ENCODE results near the gene NOC2L. TPM values are rescaled to one million over a fixed set of nuclear protein-coding genes. Genes with fewer than 3 reads are reported as not detected.

Gene NOC2L
- total RNA-seq, 4 donors from 2014 or later = 47.4 to 115 (median 74.2) TPM

GRCh38 chr1:918843-919242 lies 40.2 kb downstream of the NOC2L start:
- Histone ChIP-seq H3K4me3 (no peak overlapping the region), H3K36me3 (no peaks in the 10 kb centered on the region), H3K27me3 (peaks cover 0 to 49% (median 12%) of the 10 kb centered on the region in 3 donors), H3K9me3 (no peaks in the 10 kb centered on the region), H3K4me1 (peaks cover 11 to 18% of the 10 kb centered on the region in 2 donors), H3K27ac (no peak overlapping the region)
- in situ Hi-C loops (cut with MboI; ENCODE audit: low sequenced_read_pairs in 4 of 4) (no loop called here), intact Hi-C loops (cut with DNase I; ENCODE audit: low total_unique reads) (no loop called here)
- no peak for DNase-seq
- no peak for TF ChIP-seq POLR2A (IDR thresholded peaks at IDR 0.05)
- TF ChIP-seq, protein P1, sequence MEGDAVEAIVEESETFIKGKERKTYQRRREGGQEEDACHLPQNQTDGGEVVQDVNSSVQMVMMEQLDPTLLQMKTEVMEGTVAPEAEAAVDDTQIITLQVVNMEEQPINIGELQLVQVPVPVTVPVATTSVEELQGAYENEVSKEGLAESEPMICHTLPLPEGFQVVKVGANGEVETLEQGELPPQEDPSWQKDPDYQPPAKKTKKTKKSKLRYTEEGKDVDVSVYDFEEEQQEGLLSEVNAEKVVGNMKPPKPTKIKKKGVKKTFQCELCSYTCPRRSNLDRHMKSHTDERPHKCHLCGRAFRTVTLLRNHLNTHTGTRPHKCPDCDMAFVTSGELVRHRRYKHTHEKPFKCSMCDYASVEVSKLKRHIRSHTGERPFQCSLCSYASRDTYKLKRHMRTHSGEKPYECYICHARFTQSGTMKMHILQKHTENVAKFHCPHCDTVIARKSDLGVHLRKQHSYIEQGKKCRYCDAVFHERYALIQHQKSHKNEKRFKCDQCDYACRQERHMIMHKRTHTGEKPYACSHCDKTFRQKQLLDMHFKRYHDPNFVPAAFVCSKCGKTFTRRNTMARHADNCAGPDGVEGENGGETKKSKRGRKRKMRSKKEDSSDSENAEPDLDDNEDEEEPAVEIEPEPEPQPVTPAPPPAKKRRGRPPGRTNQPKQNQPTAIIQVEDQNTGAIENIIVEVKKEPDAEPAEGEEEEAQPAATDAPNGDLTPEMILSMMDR (IDR thresholded peaks at IDR 0.05 in 4 of 5, conservative IDR thresholded peaks at IDR 0.05 in 1 of 5) = no peak
- ATAC-seq = no peak

GRCh38 chr1:918353-918752 lies 40.7 kb downstream of the NOC2L start:
- intact Hi-C loops (cut with DNase I; ENCODE audit: low total_unique reads) = no loop called here
- no peaks in the 10 kb centered on the region for H3K9me3 ChIP-seq
- H3K27ac ChIP-seq = no peak overlapping the region
- peaks cover 11 to 17% of the 10 kb centered on the region in 2 donors for H3K4me1 ChIP-seq
- H3K27me3 ChIP-seq = peaks cover 0 to 48% (median 12%) of the 10 kb centered on the region in 3 donors
- in situ Hi-C loops (cut with MboI; ENCODE audit: low sequenced_read_pairs in 4 of 4) = no loop called here
- H3K4me3 ChIP-seq = no peak overlapping the region
- TF ChIP-seq, protein P1 (IDR thresholded peaks at IDR 0.05 in 4 of 5, conservative IDR thresholded peaks at IDR 0.05 in 1 of 5) = no peak
- no peak for TF ChIP-seq POLR2A (IDR thresholded peaks at IDR 0.05)
- no peak for ATAC-seq
- DNase-seq = no peak
- H3K36me3 ChIP-seq = no peaks in the 10 kb centered on the region

DNA sequence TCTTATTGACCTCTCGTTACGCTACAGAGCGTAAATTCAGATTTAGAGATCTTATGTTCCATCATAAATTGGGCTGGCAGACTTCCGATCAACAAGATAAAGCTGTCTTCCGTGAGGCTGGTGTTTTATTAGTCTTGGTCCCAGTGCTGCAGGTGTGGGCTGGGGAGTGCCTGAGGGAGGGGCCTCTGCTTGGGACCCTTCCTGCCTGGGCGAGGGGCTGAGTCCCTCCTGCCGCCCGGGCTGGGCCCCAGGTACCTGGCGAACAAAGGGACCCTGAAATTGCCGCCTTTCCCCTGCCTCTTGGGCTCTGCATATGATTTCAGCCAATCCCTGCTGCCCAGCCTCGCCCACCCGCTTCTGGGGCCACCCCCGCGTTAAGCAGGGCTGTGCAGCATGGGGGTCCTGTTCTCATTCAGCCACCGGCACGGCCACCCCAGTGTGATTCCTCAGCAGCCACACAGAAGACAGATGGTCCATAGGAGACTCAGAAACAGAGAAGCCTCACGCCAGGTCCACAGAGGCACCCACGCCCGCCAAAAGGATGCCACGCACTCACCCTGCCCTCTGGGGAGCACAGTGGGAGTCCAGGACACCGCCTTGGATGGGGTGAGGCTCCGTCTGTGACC lies 41.5 kb downstream of the NOC2L start:
- TF ChIP-seq, protein P1 (IDR thresholded peaks at IDR 0.05 in 4 of 5, conservative IDR thresholded peaks at IDR 0.05 in 1 of 5) = no peak
- no peak for TF ChIP-seq POLR2A (IDR thresholded peaks at IDR 0.05)
- no peak overlapping the region for H3K27ac ChIP-seq
- H3K36me3 ChIP-seq = no peaks in the 10 kb centered on the region
- DNase-seq (no peak), ATAC-seq (no peak)
- in situ Hi-C loops (cut with MboI; ENCODE audit: low sequenced_read_pairs in 4 of 4) = no loop called here
- no peak overlapping the region for H3K4me3 ChIP-seq
- no peaks in the 10 kb centered on the region for H3K9me3 ChIP-seq
- peaks cover 0 to 44% (median 16%) of the 10 kb centered on the region in 3 donors for H3K27me3 ChIP-seq
- intact Hi-C loops (cut with DNase I; ENCODE audit: low total_unique reads) = no loop called here
- peaks cover 11 to 12% of the 10 kb centered on the region in 2 donors for H3K4me1 ChIP-seq

GRCh38 chr1:917076-917459 lies 42.0 kb downstream of the NOC2L start:
- intact Hi-C loops (cut with DNase I; ENCODE audit: low total_unique reads) = no loop called here
- Histone ChIP-seq H3K27ac (no peak overlapping the region), H3K4me1 (peaks cover 11 to 12% of the 10 kb centered on the region in 2 donors), H3K27me3 (peaks cover 0 to 48% (median 16%) of the 10 kb centered on the region in 3 donors), H3K4me3 (no peak overlapping the region), H3K9me3 (no peaks in the 10 kb centered on the region), H3K36me3 (no peaks in the 10 kb centered on the region)
- no peak for ATAC-seq
- no peak for TF ChIP-seq POLR2A (IDR thresholded peaks at IDR 0.05)
- TF ChIP-seq, protein P1 (IDR thresholded peaks at IDR 0.05 in 4 of 5, conservative IDR thresholded peaks at IDR 0.05 in 1 of 5) = no peak
- in situ Hi-C loops (cut with MboI; ENCODE audit: low sequenced_read_pairs in 4 of 4) = no loop called here
- no peak for DNase-seq

Data from gastrocnemius medialis (tissue), 4 donors.